HCT116 (cell line): ENCODE measurements around the gene HPCAL4. TPM values are rescaled to one million over a fixed set of nuclear protein-coding genes. Genes with fewer than 3 reads are reported as not detected.

Source experiments
- ATAC-seq: fragments of 200-7000 bp; cut with Tn5 transposase; 2 replicates; pipeline ENCODE4 v1.9.1; 2020; ENCODE audit warnings: mild to moderate bottlenecking, moderate library complexity
- BruUV-seq: library from RNA; stranded (reverse); fragments of 400-500 nt; replicated peaks from 2 replicates; lab custom pipeline; 2021; lab: Mats Ljungman, UMichigan
- CTCF ChIA-PET: fragments of 300-600 bp; sonication (Branson Sonifier 250); formaldehyde crosslinking; loops from one replicate; lab custom pipeline; 2021; ENCODE audit warnings: antibody characterized with exemption; lab: Charles Lee
- POLR2A ChIA-PET: fragments of 300-600, 350-600 bp; sonication (Branson Sonifier 250); formaldehyde crosslinking; loops from one replicate; lab custom pipeline; 2021; ENCODE audit warnings: antibody characterized with exemption; lab: Charles Lee
- RAD21 ChIA-PET, 2 experiments: fragments of 300-600 bp; sonication (Branson Sonifier 250); formaldehyde crosslinking; loops; one replicate each; lab custom pipeline; 2023; ENCODE audit warnings: low total read pairs in 2 of 2; ENCODE audit not compliant: uncharacterized antibody in 2 of 2, unreplicated experiment in 2 of 2, low non-redundant PET in 1 of 2; lab: Charles Lee
- DNase-seq: peaks from one replicate; pipeline ENCODE4 v3.0.0-alpha.2; 2010; ENCODE audit warnings: low read depth, low spot score
- H2AFZ ChIP-seq: fragments of 200-600 bp; shearing (Covaris generic), sonication (generic); 2 replicates; pipeline ENCODE4 v1.6.1; 2017; ENCODE audit warnings: low read depth, mixed run types, mixed read lengths, antibody characterized with exemption, low read length; ENCODE audit not compliant: poor library complexity, severe bottlenecking
- H3K27ac ChIP-seq: 2 replicates; pipeline ENCODE4 v1.5.1; 2012; ENCODE audit warnings: low read depth, low read length
- H3K27me3 ChIP-seq: fragments of 200-600 bp; sonication (generic); 2 replicates; pipeline ENCODE4 v1.6.1; 2016; ENCODE audit warnings: mixed run types, low read length, mixed read lengths; ENCODE audit not compliant: insufficient read depth
- H3K36me3 ChIP-seq, 2 experiments: fragments of 200-500 bp in 1 of 2; fragments of 200-600 bp in 1 of 2; sonication (Bioruptor generic) in 1 of 2; sonication (generic) in 1 of 2; 2 replicates each; pipeline versions ENCODE4 v1.5.1 to v1.6.1; 2014 to 2016; ENCODE audit warnings: low read length in 2 of 2, inconsistent platforms in 1 of 2, mixed read lengths in 1 of 2, mixed run types in 1 of 2; ENCODE audit not compliant: insufficient read depth in 2 of 2, control insufficient read depth in 1 of 2
- H3K4me1 ChIP-seq, 2 experiments: fragments of 200-600 bp in 1 of 2; sonication (generic) in 1 of 2; 2 replicates each; pipeline versions ENCODE4 v1.5.1 to v1.6.1; 2012 to 2017; ENCODE audit warnings: low read length in 2 of 2, inconsistent platforms in 1 of 2, mild to moderate bottlenecking in 1 of 2, mixed read lengths in 1 of 2, mixed run types in 1 of 2, moderate library complexity in 1 of 2; ENCODE audit not compliant: insufficient read depth in 2 of 2, control insufficient read depth in 1 of 2
- H3K4me2 ChIP-seq: fragments of 200-600 bp; sonication (generic); 2 replicates; pipeline ENCODE4 v1.6.1; 2017; ENCODE audit warnings: mixed run types, low read length, mixed read lengths
- H3K4me3 ChIP-seq, 2 experiments: fragments of 200-600 bp in 1 of 2; sonication (generic) in 1 of 2; replicated peaks in 1 of 2; 2 replicates each; pipeline ENCODE4 v1.5.1; 2011 to 2016; ENCODE audit warnings: low read length in 2 of 2, control low read depth in 1 of 2, low read depth in 1 of 2, mild to moderate bottlenecking in 1 of 2, mixed read lengths in 1 of 2, mixed run types in 1 of 2
- H3K79me2 ChIP-seq: fragments of 200-600 bp; sonication (generic); 2 replicates; pipeline ENCODE4 v1.6.1; 2017; ENCODE audit warnings: mild to moderate bottlenecking, mixed run types, low read length, moderate library complexity, mixed read lengths; ENCODE audit not compliant: insufficient read depth
- H3K9ac ChIP-seq: fragments of 200-600 bp; sonication (generic); 2 replicates; pipeline ENCODE4 v1.6.1; 2016; ENCODE audit warnings: low read length, mixed read lengths
- H3K9me2 ChIP-seq: fragments of 200-600 bp; sonication (generic), shearing (Covaris generic); 2 replicates; pipeline ENCODE4 v1.6.1; 2017; ENCODE audit warnings: mixed run types, mild to moderate bottlenecking, moderate library complexity; ENCODE audit not compliant: insufficient read depth
- H3K9me3 ChIP-seq, 2 experiments: fragments of 200-500 bp in 1 of 2; fragments of 200-600 bp in 1 of 2; sonication (Bioruptor generic) in 1 of 2; sonication (generic) in 1 of 2; 2 replicates each; pipeline ENCODE4 v1.6.1; 2014 to 2017; ENCODE audit warnings: low read length in 2 of 2, mixed read lengths in 2 of 2, inconsistent platforms in 1 of 2, low read depth in 1 of 2, mild to moderate bottlenecking in 1 of 2, mixed run types in 1 of 2, moderate library complexity in 1 of 2; ENCODE audit not compliant: control insufficient read depth in 1 of 2, insufficient read depth in 1 of 2
- H4K20me1 ChIP-seq: fragments of 200-600 bp; sonication (generic), shearing (Covaris generic); 2 replicates; pipeline ENCODE4 v1.6.1; 2017; ENCODE audit warnings: mixed run types, mild to moderate bottlenecking, moderate library complexity; ENCODE audit not compliant: insufficient read depth
- CTCF ChIP-seq, 3 experiments: fragments of 200-600 bp in 1 of 3; sonication (generic) in 1 of 3; IDR thresholded peaks in 2 of 3; conservative IDR thresholded peaks in 1 of 3; 2 replicates each; pipeline ENCODE4 v1.5.1; 2012 to 2017; ENCODE audit warnings: low read depth in 2 of 3, low read length in 2 of 3, antibody characterized with exemption in 1 of 3, borderline replicate concordance in 1 of 3, control low read depth in 1 of 3, mild to moderate bottlenecking in 1 of 3, mixed read lengths in 1 of 3, mixed run types in 1 of 3, moderate library complexity in 1 of 3; ENCODE audit not compliant: insufficient read depth in 1 of 3
- EGR1 ChIP-seq: IDR thresholded peaks from 2 replicates; pipeline ENCODE4 v1.6.1; 2012; ENCODE audit warnings: low read depth
- EZH2 ChIP-seq: fragments of 200-600 bp; sonication (generic); IDR thresholded peaks from 2 replicates; pipeline ENCODE4 v1.6.1; 2017; ENCODE audit warnings: antibody characterized with exemption, mixed run types
- FOSL1 ChIP-seq: IDR thresholded peaks from 2 replicates; pipeline ENCODE4 v1.6.1; 2012; ENCODE audit warnings: low read depth
- MAX ChIP-seq: IDR thresholded peaks from 2 replicates; pipeline ENCODE4 v1.6.1; 2012
- REST ChIP-seq: IDR thresholded peaks from 2 replicates; pipeline ENCODE4 v1.6.1; 2012; ENCODE audit warnings: low read depth
- ZBTB33 ChIP-seq: IDR thresholded peaks from 2 replicates; pipeline ENCODE4 v1.6.1; 2011; ENCODE audit warnings: mild to moderate bottlenecking, low read length, moderate library complexity; ENCODE audit not compliant: insufficient replicate concordance; ENCODE audit errors: extremely low read depth
- intact Hi-C: fragments of 100-400 bp; cut with micrococcal nuclease; formaldehyde crosslinking; loops from 2 replicates; pipeline ENCODE4 v1.10.0; 2022
- total RNA-seq: library from RNA; stranded (reverse); gene quantifications from one replicate; pipeline ENCODE4 v1.2.1, GENCODE V29; 2021; ENCODE audit not compliant: unreplicated experiment

HPCAL4 gene
- total RNA-seq, 1 experiment from 2014 or later = 5.2 TPM

- no TSS peak for BruUV-seq
- Histone ChIP-seq H3K4me3 (no peak overlapping the region), H3K4me1 (peaks cover 3 to 20% of the 10 kb centered on the region in 2 experiments; a peak in 2 of 4 replicates), H3K4me2 (no peak overlapping the region), H2AFZ (no peak overlapping the region), H3K9me3 (no peaks in the 10 kb centered on the region), H3K36me3 (no peaks in the 10 kb centered on the region), H3K9me2 (no peaks in the 10 kb centered on the region), H3K9ac (no peak overlapping the region), H3K27ac (no peak overlapping the region), H3K79me2 (no peaks in the 10 kb centered on the region), H3K27me3 (0 out of 2 replicates have a peak, but pooled peaks cover under 1% of the 10 kb centered on the region), H4K20me1 (no peaks in the 10 kb centered on the region)
- ChIA-PET RAD21 (no interaction called here), CTCF (no interaction called here), POLR2A (no interaction called here)
- no peak for TF ChIP-seq FOSL1
- TF ChIP-seq EGR1 = no peak
- no peak for TF ChIP-seq CTCF (IDR thresholded peaks at IDR 0.05 in 2 of 3, conservative IDR thresholded peaks at IDR 0.05 in 1 of 3; ENCODE audit: borderline replicate concordance in 1 of 3, insufficient read depth in 1 of 3, low read depth in 2 of 3, low read length in 2 of 3)
- no peak for TF ChIP-seq REST
- no peak for TF ChIP-seq ZBTB33
- no peak for TF ChIP-seq MAX
- no peak for TF ChIP-seq EZH2
- no peak for DNase-seq
- intact Hi-C loops = no loop called here
- ATAC-seq = no peak
Measured at GRCh38 chr1:39689635-39690034, 1.6 kb downstream of the HPCAL4 start.
